Hematopoietic multipotent progenitor cell treated with erythropoietin and hydrocortisone succinate and interleukin-3 and kit ligand, for 17 days (in vitro differentiated cells): ENCODE data around the gene CEBPZOS.
"Not testable (repeated sequence)": the region's sequence is repeated elsewhere in the genome, so short reads cannot be mapped to it uniquely, and the experiment has no call there.

Source experiments
- DNase-seq: peaks from one replicate; pipeline ENCODE4 v3.0.0-alpha.2; 2015; ENCODE audit warnings: low spot score

Gene CEBPZOS

GRCh38 chr2:37191253-37191652 lies 5.0 kb upstream of the CEBPZOS start:
- no peak for DNase-seq

GRCh38 chr2:37191747-37192146 lies 4.5 kb upstream of the CEBPZOS start:
- no peak for DNase-seq

GRCh38 chr2:37192551-37192950 lies 3.7 kb upstream of the CEBPZOS start:
- no peak for DNase-seq

GRCh38 chr2:37195862-37196319 lies 405 bp upstream of the CEBPZOS start:
- not testable (repeated sequence) for DNase-seq

GRCh38 chr2:37198681-37199065 lies 2.4 kb downstream of the CEBPZOS start:
- no peak for DNase-seq

GRCh38 chr2:37201208-37201607 lies 4.9 kb downstream of the CEBPZOS start:
- DNase-seq: no peak

- no peak for DNase-seq
These were observed 5.5 kb downstream of the CEBPZOS start for GRCh38 chr2:37201766-37202165.

GRCh38 chr2:37203708-37204107 lies 7.4 kb downstream of the CEBPZOS start:
- no peak for DNase-seq

- DNase-seq: not testable (repeated sequence)
These were observed 8.9 kb downstream of the CEBPZOS start for GRCh38 chr2:37205071-37205661.

GRCh38 chr2:37205689-37206341 lies 9.5 kb downstream of the CEBPZOS start:
- DNase-seq: no peak

- DNase-seq: not testable (repeated sequence)
These were observed 10.5 kb downstream of the CEBPZOS start for GRCh38 chr2:37206760-37207159.

- DNase-seq: no peak
These were observed 14.9 kb downstream of the CEBPZOS start for GRCh38 chr2:37211212-37211611.

GRCh38 chr2:37211939-37212338 lies 15.6 kb downstream of the CEBPZOS start:
- no peak for DNase-seq

- no peak for DNase-seq
These were observed 19.0 kb downstream of the CEBPZOS start for GRCh38 chr2:37215250-37215649.

GRCh38 chr2:37219046-37219445 lies 22.8 kb downstream of the CEBPZOS start:
- DNase-seq: no peak

GRCh38 chr2:37223131-37223530 lies 26.8 kb downstream of the CEBPZOS start:
- DNase-seq: no peak

GRCh38 chr2:37224063-37224462 lies 27.8 kb downstream of the CEBPZOS start:
- DNase-seq: no peak

GRCh38 chr2:37225129-37225528 lies 28.8 kb downstream of the CEBPZOS start:
- not testable (repeated sequence) for DNase-seq

GRCh38 chr2:37226863-37227262 lies 30.6 kb downstream of the CEBPZOS start:
- DNase-seq: no peak

GRCh38 chr2:37228788-37229187 lies 32.5 kb downstream of the CEBPZOS start:
- no peak for DNase-seq

GRCh38 chr2:37230581-37230980 lies 34.3 kb downstream of the CEBPZOS start:
- peak; percentile 20 for DNase-seq

- DNase-seq: peak; percentile 84
These were observed 35.2 kb downstream of the CEBPZOS start, which contains the start of the genes CEBPZ and NDUFAF7 for GRCh38 chr2:37231241-37232130. CEBPZ (minus strand) TSS chr2:37231596; CDS start chr2:37231567, 29 bp downstream. NDUFAF7 (plus strand) TSS chr2:37231658; CDS start chr2:37231706, 48 bp downstream.
